B cell (primary cell): ENCODE measurements around the gene KPNA6. TPM values are rescaled to one million over a fixed set of nuclear protein-coding genes. Genes with fewer than 3 reads are reported as not detected.

ENCODE experiments used
- ATAC-seq: fragments of 200-7000 bp; cut with Tn5 transposase; one replicate; pipeline ENCODE4 v1.10.0; 2021; ENCODE audit warnings: low read depth, mild to moderate bottlenecking, moderate number of reproducible peaks, moderate library complexity
- CTCF ChIA-PET: fragments of 350-600 bp; sonication (Branson Sonifier 250); formaldehyde crosslinking; loops from one replicate; lab custom pipeline; 2021; ENCODE audit warnings: antibody characterized with exemption, inconsistent platforms; lab: Charles Lee
- POLR2A ChIA-PET: fragments of 350-600 bp; sonication (Branson Sonifier 250); formaldehyde crosslinking; loops from one replicate; lab custom pipeline; 2021; ENCODE audit warnings: antibody characterized with exemption; lab: Charles Lee
- DNase-seq: peaks from one replicate; pipeline ENCODE4 v3.0.0; 2013
- H2AFZ ChIP-seq: 2 replicates; pipeline ENCODE4 v1.6.1; 2012; ENCODE audit warnings: mild to moderate bottlenecking, low read depth, low read length; ENCODE audit not compliant: insufficient read depth, poor library complexity, severe bottlenecking
- H3K27ac ChIP-seq, 2 donors: 1 replicate in 1 of 2; 2 replicates in 1 of 2; pipeline ENCODE4 v1.5.1; 2012 to 2013; ENCODE audit warnings: low read length in 2 of 2, mild to moderate bottlenecking in 2 of 2, moderate library complexity in 1 of 2
- H3K27me3 ChIP-seq, 4 experiments: fragments of 200-600 bp in 1 of 4; sonication (generic) in 1 of 4; replicated peaks in 1 of 4; 1 replicate in 2 of 4; 2 replicates in 2 of 4; pipeline versions ENCODE4 v1.6.1 to v1.7.0; 2013 to 2016; ENCODE audit warnings: low read length in 3 of 4, mild to moderate bottlenecking in 2 of 4, mixed read lengths in 1 of 4, moderate library complexity in 1 of 4; ENCODE audit not compliant: insufficient read depth in 4 of 4, control insufficient read depth in 3 of 4; ENCODE audit errors: control extremely low read depth in 1 of 4
- H3K36me3 ChIP-seq, 2 experiments: replicated peaks in 1 of 2; 1 replicate in 1 of 2; 2 replicates in 1 of 2; pipeline versions ENCODE4 v1.6.1 to v1.7.1; 2013; ENCODE audit warnings: low read length in 1 of 2; ENCODE audit not compliant: insufficient read depth in 2 of 2, control insufficient read depth in 1 of 2; ENCODE audit errors: control extremely low read depth in 1 of 2, extremely low read depth in 1 of 2
- H3K4me1 ChIP-seq, 2 donors: fragments of 200-600 bp in 1 of 2; sonication (generic) in 1 of 2; 1 replicate in 1 of 2; 2 replicates in 1 of 2; pipeline versions ENCODE4 v1.5.1 to v1.6.1; 2013 to 2017; ENCODE audit warnings: low read length in 2 of 2; ENCODE audit not compliant: control insufficient read depth in 2 of 2, insufficient read depth in 2 of 2
- H3K4me2 ChIP-seq: replicated peaks from 2 replicates; pipeline ENCODE3; 2012; ENCODE audit warnings: mild to moderate bottlenecking, low read depth, low read length; ENCODE audit not compliant: poor library complexity, severe bottlenecking
- H3K4me3 ChIP-seq, 5 experiments: fragments of 200-600 bp in 1 of 5; sonication (generic) in 1 of 5; 1 replicate in 3 of 5; 2 replicates in 2 of 5; pipeline versions ENCODE4 v1.5.1 to v1.7.0; 2011 to 2016; ENCODE audit warnings: low read length in 4 of 5, mild to moderate bottlenecking in 4 of 5, low read depth in 2 of 5, control low read depth in 1 of 5, moderate library complexity in 1 of 5; ENCODE audit not compliant: insufficient read depth in 1 of 5; ENCODE audit errors: control extremely low read depth in 1 of 5, extremely low read depth in 1 of 5
- H3K79me2 ChIP-seq: fragments of 200-600 bp; sonication (generic); one replicate; pipeline ENCODE4 v1.6.0; 2016; ENCODE audit warnings: low read length; ENCODE audit not compliant: control insufficient read depth, insufficient read depth
- H3K9ac ChIP-seq: fragments of 200-600 bp; sonication (generic); 2 replicates; pipeline ENCODE4 v1.6.1; 2017; ENCODE audit warnings: mild to moderate bottlenecking, low read length, moderate library complexity
- H3K9me3 ChIP-seq, 3 donors: one replicate each; pipeline versions ENCODE4 v1.6.1 to v1.7.1; 2013; ENCODE audit warnings: low read length in 2 of 3; ENCODE audit not compliant: control insufficient read depth in 2 of 3, insufficient read depth in 1 of 3; ENCODE audit errors: control extremely low read depth in 1 of 3
- H4K20me1 ChIP-seq: 2 replicates; pipeline ENCODE4 v1.6.0; 2012; ENCODE audit warnings: mild to moderate bottlenecking, low read length; ENCODE audit not compliant: insufficient read depth, control insufficient read depth, poor library complexity, severe bottlenecking
- H3K27ac Mint-ChIP-seq: one replicate; pipeline ENCODE4 v1.8.0; 2021; ENCODE audit warnings: mixed read lengths
- H3K27me3 Mint-ChIP-seq: one replicate; pipeline ENCODE4 v1.8.0; 2021; ENCODE audit warnings: mixed read lengths
- H3K4me1 Mint-ChIP-seq: one replicate; pipeline ENCODE4 v1.8.0; 2021; ENCODE audit warnings: mixed read lengths
- H3K4me3 Mint-ChIP-seq: one replicate; pipeline ENCODE4 v1.8.0; 2021; ENCODE audit warnings: mixed read lengths
- H3K9me3 Mint-ChIP-seq: one replicate; pipeline ENCODE4 v1.8.0; 2022; ENCODE audit warnings: mixed read lengths; ENCODE audit not compliant: insufficient read depth
- CTCF ChIP-seq: fragments of 200-600 bp; IDR thresholded peaks from one replicate; pipeline ENCODE4 v1.8.0; 2022; ENCODE audit warnings: antibody characterized with exemption, mild to moderate bottlenecking
- EZH2 ChIP-seq: IDR thresholded peaks from 2 replicates; pipeline ENCODE4 v1.6.1; 2012; ENCODE audit warnings: borderline replicate concordance, low read depth, mild to moderate bottlenecking, moderate library complexity, low read length; ENCODE audit not compliant: insufficient read depth, poor library complexity, severe bottlenecking
- WGBS: methylation state at CpG from one replicate; pipeline ENCODE4 v1.1.5; 2013; ENCODE audit warnings: missing lambda C conversion rate; ENCODE audit not compliant: insufficient coverage; 5-methylcytosine and 5-hydroxymethylcytosine counted together
- intact Hi-C: fragments of 100-400 bp; cut with micrococcal nuclease; formaldehyde crosslinking; loops from one replicate; pipeline ENCODE4 v1.10.0; 2022
- polyA plus RNA-seq: library from polyadenylated mRNA; depleted of rRNA; stranded (reverse); fragments of >200 nt; gene quantifications from 2 replicates; pipeline ENCODE4 v1.2.3, GENCODE V29; 2012
- total RNA-seq, 2 donors: library from RNA; stranded (reverse); fragments of 120-200 nt in 1 of 2; gene quantifications; 1 replicate in 1 of 2; 2 replicates in 1 of 2; pipeline versions ENCODE4 v1.2.3 to v1.2.4, GENCODE V29; 2013 to 2022

KPNA6 gene
- total and polyA plus RNA-seq, 2 donors (not counting 1 experiment from before 2014, with no cell fraction given) = 14.0 to 49.9 TPM

DNA sequence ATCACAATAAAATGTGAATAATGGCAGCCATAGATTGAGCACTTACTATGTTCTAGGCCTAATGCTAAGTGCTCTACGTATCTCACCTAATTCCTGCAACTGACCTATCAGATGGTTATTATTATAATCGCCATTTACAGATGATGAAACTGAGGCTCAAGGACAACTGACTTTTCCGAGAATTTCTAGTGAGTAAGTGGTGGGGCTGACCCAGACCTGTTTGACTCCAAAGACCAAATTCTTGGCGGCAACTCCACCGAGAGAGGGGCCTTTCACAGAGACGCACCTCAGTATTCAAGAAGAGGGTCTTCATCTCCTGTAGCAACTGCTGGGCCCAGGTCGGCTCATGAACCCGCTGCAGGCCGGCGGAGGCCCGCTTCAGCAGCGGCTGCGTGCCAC is 113.7 kb downstream of the KPNA6 start:
- ATAC-seq (no peak), DNase-seq (no peak)
- Histone ChIP-seq H3K9me3 (no peaks in the 10 kb centered on the region), H3K27ac (peak overlapping the region; percentile 72 to 94), H3K4me3 (peak overlapping the region; percentile 61 to 99 (median 93)), H3K79me2 (peaks cover 53% of the 10 kb centered on the region), H3K27me3 (no peaks in the 10 kb centered on the region), H3K4me2 (peak overlapping the region; percentile 87), H3K36me3 (peaks cover 3 to 35% of the 10 kb centered on the region in 2 experiments), H3K9ac (peak overlapping the region; percentile 97), H4K20me1 (peaks cover 8% of the 10 kb centered on the region), H2AFZ (peak overlapping the region; percentile 80), H3K4me1 (peaks cover 28 to 30% of the 10 kb centered on the region in 2 donors)
- intact Hi-C loops = no loop called here
- peaks cover 43% of the 10 kb centered on the region for H3K4me1 Mint-ChIP-seq
- TF ChIP-seq EZH2 = no peak
- TF ChIP-seq CTCF = no peak
- no peaks in the 10 kb centered on the region for H3K9me3 Mint-ChIP-seq
- H3K4me3 Mint-ChIP-seq = peak overlapping the region; percentile 97
- WGBS = 16% methylated on average over 11 of the region's 13 CpGs
- ChIA-PET POLR2A (interaction anchor here (0.6 to 1.5 kb wide), 6 partner anchors 16 to 207 kb away, joined by 3 to 4 read pairs (median 4); partner anchors contain the start of genes CCDC28B, IQCC and MARCKSL1), CTCF (interaction anchor here (3.6 kb wide), 1 partner anchor 18 kb away, joined by 15 read pairs; no protein-coding TSS in a partner anchor)
- H3K27ac Mint-ChIP-seq = peak overlapping the region; percentile 98
- H3K27me3 Mint-ChIP-seq = no peaks in the 10 kb centered on the region

DNA sequence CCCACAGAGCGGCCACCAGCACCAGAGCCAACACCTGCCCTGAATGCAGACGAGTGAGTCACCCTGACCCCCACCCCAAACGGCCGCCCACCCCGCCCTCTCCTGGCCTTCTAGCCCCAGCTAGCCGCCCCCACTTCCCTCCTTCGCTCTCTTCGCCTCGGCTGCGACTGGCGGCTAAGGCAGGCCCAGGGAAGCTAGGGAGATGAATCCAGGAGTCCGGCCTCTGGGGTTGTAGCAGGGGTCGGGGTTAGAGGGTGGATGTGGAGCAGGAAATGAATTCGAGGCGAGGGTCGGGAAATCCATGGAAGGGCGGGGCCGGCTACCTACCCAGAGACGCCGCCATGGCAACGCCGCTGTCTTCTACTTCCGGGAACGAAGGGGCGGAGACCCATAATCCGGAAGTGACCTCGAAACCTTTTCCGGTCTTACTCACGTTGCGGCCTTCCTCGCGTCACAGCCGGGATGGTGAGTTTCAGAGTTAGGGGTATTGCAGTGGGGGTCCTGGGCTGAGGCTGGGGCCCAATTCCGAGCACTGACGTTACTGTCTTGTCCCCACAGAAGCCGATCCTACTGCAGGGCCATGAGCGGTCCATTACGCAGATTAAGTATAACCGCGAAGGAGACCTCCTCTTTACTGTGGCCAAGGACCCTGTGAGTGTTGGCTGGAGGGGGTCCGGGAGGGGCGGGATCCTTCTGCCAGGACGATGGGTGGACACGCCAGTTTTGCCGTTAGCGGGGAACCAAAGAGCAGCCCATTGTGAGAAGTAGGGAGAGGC is 114.3 kb downstream of the KPNA6 start, which contains the start of the genes EIF3I and TMEM234:
Gene EIF3I (plus strand): TSS at position 428 of the 776 bp plus-strand sequence. CDS start 35 bp downstream, at position 463.
Gene TMEM234 (minus strand): TSS at position 374 of the 776 bp plus-strand sequence. CDS start 31 bp downstream, at position 343.
- peak within 1 kb of the TSS; percentile 97 for H3K4me3 Mint-ChIP-seq
- peaks cover 8% of the 10 kb centered on the region for H4K20me1 ChIP-seq
- H3K4me1 Mint-ChIP-seq = peaks cover 43% of the 10 kb centered on the region
- H3K27ac ChIP-seq = peak within 1 kb of the TSS; percentile 72 to 94
- H3K27ac Mint-ChIP-seq = peak within 1 kb of the TSS; percentile 98
- under 1% methylated on average over 38 of the region's 46 CpGs for WGBS
- CTCF ChIA-PET = interaction anchor here (1.0 to 3.6 kb wide), 4 partner anchors 18 to 95 kb away, joined by 3 to 15 read pairs (median 8); partner anchors contain the start of genes CCDC28B and HDAC1
- intact Hi-C loops = loop anchor here (1.0 kb wide), 8 partner anchors 18 to 172 kb away; partner anchors contain the start of genes BSDC1, HDAC1, MARCKSL1 and TXLNA
- no peaks in the 10 kb centered on the region for H3K9me3 ChIP-seq
- no peak for TF ChIP-seq EZH2
- no peak for TF ChIP-seq CTCF
- DNase-seq (peak; percentile 94), ATAC-seq (peak; percentile 86)
- H3K4me2 ChIP-seq = peak within 1 kb of the TSS; percentile 87
- H3K79me2 ChIP-seq = peaks cover 47% of the 10 kb centered on the region
- no peaks in the 10 kb centered on the region for H3K27me3 Mint-ChIP-seq
- H3K4me1 ChIP-seq = peaks cover 28 to 30% of the 10 kb centered on the region in 2 donors
- H3K9me3 Mint-ChIP-seq = no peaks in the 10 kb centered on the region
- POLR2A ChIA-PET = interaction anchor here (0.6 to 2.0 kb wide), 10 partner anchors 11 to 768 kb away, joined by 3 to 9 read pairs (median 4); partner anchors contain the start of genes IQCC and MARCKSL1
- peak within 1 kb of the TSS; percentile 97 for H3K9ac ChIP-seq
- peaks cover 3 to 35% of the 10 kb centered on the region in 2 experiments for H3K36me3 ChIP-seq
- H2AFZ ChIP-seq = peak within 1 kb of the TSS; percentile 80
- H3K4me3 ChIP-seq = peak within 1 kb of the TSS; percentile 61 to 99 (median 93)
- H3K27me3 ChIP-seq = no peaks in the 10 kb centered on the region
